ENCODE data around the gene GNL1.

Gene GNL1, protein sequence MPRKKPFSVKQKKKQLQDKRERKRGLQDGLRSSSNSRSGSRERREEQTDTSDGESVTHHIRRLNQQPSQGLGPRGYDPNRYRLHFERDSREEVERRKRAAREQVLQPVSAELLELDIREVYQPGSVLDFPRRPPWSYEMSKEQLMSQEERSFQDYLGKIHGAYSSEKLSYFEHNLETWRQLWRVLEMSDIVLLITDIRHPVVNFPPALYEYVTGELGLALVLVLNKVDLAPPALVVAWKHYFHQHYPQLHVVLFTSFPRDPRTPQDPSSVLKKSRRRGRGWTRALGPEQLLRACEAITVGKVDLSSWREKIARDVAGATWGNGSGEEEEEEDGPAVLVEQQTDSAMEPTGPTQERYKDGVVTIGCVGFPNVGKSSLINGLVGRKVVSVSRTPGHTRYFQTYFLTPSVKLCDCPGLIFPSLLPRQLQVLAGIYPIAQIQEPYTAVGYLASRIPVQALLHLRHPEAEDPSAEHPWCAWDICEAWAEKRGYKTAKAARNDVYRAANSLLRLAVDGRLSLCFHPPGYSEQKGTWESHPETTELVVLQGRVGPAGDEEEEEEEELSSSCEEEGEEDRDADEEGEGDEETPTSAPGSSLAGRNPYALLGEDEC

GRCh38 chr6:30556066-30556905 lies at the start of gene GNL1:
TSS of gene GNL1 (minus strand) at chr6:30556489. CDS start at chr6:30556203, 286 bp downstream.
- peak; percentile 95 to 99 for DNase-seq (ENCODE audit: low read depth in 2 of 2)

- DNase-seq (ENCODE audit: low read depth in 2 of 2), result no peak
Observed at GRCh38 chr6:30603961-30604360, 47.7 kb upstream of the GNL1 start.

DNA sequence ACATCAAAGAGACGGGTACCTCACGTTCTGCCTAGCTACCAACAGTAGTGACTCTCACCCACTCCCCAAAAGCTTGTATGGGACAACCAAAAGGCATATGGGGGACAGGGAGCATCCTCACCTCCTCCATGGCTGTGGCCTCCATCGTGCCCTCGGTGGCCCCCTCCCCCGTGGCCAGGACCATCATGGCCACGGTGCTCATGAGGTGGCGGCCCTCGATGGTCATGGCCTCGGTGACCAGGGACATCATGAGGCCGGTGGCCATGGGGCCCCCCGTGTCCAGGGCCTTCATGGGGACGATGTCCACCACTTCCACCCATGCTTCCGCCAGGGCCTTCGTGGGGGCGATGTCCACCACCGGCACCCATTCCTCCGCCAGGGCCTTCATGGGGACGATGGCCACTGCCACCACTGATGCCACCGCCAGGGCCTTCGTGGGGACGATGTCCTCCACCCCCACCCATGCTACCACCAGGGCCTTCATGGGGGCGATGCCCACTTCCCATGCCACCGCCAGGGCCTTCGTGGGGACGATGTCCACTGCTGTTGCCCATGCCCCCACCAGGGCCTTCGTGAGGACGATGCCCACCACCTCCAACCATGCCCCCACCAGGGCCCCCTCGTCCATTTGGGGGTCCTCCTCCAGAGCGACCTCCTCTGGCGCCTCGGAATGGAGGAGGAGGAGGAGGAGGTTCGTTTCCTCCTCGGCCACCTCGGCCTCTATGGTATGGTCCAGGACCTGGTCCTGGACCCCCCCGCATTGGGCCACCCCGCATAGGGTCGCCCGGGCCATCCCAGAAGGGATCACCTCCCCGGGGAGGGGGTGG lies 45.7 kb upstream of the GNL1 start:
- no peak for DNase-seq (ENCODE audit: low read depth in 2 of 2)

DNA sequence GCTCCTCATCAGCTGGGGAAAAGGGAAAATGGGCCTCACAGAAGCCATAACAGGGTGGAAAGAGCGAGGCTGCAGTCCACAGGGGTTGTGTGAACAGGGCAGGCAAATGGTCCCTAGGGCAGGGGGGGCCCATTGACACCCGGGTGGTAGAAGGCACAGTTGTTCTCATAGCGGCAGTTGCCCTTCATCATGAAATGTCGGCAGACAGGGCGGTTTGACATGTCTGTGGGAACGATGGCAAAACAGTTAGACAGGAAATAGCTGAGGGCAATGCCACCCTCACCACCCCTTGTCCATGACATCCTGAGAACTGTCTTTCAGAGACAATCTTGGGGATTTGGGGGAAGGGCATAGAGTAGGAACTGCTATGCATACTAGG lies 45.1 kb upstream of the GNL1 start:
- DNase-seq (ENCODE audit: low read depth in 2 of 2), result no peak

GRCh38 chr6:30600451-30600961 lies 44.2 kb upstream of the GNL1 start:
- DNase-seq (ENCODE audit: low read depth in 2 of 2), result no peak

- no peak for DNase-seq (ENCODE audit: low read depth in 2 of 2)
Observed at GRCh38 chr6:30599625-30600324, 43.5 kb upstream of the GNL1 start.

DNA sequence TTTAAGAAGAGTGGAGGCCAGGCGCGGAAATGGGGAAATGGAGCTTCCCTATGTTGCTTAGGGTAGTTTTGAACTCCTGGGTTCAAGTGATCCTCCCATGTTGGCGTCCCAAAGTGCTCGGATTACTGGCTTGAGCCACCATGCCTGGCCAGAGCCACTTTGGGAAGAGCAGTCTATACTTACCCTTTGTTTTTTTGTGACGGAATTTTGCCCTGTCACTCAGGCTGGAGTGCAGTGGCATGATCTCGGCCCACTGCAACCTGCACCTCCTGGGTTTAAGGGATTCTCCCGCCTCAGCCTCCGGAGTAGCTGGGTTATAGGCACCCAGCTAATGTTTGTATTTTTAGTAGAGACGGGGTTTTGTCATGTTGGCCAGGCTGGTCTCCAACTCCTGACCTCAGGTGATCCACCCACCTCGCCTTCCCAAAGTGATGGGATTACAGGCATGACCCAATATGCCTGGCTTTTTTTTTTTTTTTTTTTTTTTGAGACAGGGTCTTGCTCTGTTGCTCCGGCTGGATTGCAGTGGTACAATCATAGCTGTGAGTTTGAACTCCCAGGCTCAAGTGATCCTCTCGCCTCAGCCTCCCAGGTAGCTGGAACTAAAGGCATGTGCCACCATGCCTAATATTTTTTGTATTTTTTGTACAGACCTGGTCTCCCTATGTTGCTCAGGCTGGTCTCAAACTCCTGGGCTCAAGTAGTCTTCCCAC lies 42.8 kb upstream of the GNL1 start:
- no peak for DNase-seq (ENCODE audit: low read depth in 2 of 2)

- peak; percentile 55 to 58 for DNase-seq (ENCODE audit: low read depth in 2 of 2)
Observed at GRCh38 chr6:30597315-30598144, 41.2 kb upstream of the GNL1 start.

DNA sequence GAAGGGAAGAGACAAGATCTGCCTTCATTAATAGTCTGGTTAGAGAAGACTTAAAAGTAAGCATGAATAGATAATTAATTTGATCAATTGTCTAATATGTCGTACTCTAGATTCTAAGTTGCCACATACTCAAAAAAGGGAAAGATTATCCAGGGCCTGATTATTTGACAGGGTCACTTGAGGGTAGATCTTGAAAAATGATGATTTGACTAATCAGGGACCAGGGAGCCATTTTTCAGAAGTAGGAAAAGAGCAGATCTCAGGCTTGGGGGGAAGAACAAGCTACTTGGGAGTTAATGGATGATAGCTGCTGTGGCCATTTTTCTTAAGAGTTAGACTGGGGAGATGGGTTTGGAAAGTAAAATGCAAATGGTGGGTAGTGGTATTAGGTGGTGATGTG lies 36.0 kb upstream of the GNL1 start:
- no peak for DNase-seq (ENCODE audit: low read depth in 2 of 2)

GRCh38 chr6:30591008-30591407 lies 34.7 kb upstream of the GNL1 start:
- DNase-seq (ENCODE audit: low read depth in 2 of 2), result no peak

DNA sequence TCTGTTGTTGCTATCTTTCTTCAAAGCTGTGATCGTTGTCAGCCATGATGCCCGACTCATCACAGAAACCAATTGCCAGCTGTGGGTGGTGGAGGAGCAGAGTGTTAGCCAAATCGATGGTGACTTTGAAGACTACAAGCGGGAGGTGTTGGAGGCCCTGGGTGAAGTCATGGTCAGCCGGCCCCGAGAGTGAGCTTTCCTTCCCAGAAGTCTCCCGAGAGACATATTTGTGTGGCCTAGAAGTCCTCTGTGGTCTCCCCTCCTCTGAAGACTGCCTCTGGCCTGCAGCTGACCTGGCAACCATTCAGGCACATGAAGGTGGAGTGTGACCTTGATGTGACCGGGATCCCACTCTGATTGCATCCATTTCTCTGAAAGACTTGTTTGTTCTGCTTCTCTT lies 34.2 kb upstream of the GNL1 start:
- DNase-seq (ENCODE audit: low read depth in 2 of 2), result no peak

- DNase-seq (ENCODE audit: low read depth in 2 of 2), result no peak
Observed at GRCh38 chr6:30589754-30590358, 33.6 kb upstream of the GNL1 start.

DNA sequence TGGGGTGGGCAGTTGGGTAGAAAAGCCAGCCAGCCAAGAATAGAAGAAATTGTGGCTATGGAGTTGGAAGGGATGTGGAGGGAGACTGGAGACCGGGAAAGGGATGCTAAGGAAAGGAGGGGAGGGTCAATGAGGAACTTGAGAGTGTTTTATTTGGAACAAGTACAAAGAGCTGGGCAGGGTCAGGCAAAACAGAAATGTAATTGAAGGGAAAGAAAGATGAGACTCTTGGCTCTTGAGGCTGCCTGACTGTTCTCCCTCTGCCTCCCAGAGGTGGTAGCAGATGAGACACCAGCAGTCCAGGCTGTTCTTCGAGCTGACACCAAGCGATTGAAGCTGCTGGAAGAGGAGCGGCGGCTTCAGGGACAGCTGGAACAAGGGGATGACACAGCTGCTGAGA lies 27.6 kb upstream of the GNL1 start:
- no peak for DNase-seq (ENCODE audit: low read depth in 2 of 2)

GRCh38 chr6:30578051-30578450 lies 21.8 kb upstream of the GNL1 start:
- DNase-seq (ENCODE audit: low read depth in 2 of 2), result no peak

DNA sequence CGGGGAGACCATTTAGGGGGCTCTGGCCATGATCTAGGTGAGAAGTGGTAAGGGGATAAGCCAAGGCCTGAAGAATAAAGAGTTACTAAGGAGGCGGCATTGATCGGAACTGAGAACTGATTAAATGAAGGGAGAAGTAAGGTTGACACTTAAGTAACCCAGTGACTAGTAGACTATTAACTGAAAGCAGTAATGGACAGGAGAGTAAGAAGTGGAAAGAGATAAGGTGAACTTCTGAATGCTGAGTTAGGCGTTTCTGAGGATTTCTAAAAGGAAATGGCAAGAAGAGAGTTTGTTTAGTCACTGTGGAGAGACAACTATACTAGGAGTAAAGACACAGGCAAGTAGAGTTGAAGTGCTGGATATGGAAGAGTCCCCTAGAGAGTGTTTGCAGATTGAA lies 16.8 kb upstream of the GNL1 start:
- DNase-seq (ENCODE audit: low read depth in 2 of 2), result no peak

GRCh38 chr6:30572148-30572547 lies 15.9 kb upstream of the GNL1 start:
- DNase-seq (ENCODE audit: low read depth in 2 of 2), result no peak

DNA sequence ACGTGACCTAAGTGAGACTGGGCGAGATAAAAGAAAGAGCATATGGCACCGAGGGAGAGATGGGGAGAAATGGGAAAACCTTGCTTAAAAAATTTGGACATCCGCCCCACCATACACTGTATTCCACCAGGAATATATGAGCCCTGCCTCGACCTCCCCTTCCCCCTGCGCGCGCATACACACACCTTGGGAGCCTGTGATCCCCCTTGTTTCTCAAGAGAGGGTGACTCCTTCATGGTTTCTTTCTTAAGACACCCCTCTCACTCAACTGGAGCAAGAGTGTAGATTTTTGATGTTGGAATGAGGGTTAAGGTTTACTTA lies 15.4 kb upstream of the GNL1 start:
- DNase-seq (ENCODE audit: low read depth in 2 of 2), result no peak

DNA sequence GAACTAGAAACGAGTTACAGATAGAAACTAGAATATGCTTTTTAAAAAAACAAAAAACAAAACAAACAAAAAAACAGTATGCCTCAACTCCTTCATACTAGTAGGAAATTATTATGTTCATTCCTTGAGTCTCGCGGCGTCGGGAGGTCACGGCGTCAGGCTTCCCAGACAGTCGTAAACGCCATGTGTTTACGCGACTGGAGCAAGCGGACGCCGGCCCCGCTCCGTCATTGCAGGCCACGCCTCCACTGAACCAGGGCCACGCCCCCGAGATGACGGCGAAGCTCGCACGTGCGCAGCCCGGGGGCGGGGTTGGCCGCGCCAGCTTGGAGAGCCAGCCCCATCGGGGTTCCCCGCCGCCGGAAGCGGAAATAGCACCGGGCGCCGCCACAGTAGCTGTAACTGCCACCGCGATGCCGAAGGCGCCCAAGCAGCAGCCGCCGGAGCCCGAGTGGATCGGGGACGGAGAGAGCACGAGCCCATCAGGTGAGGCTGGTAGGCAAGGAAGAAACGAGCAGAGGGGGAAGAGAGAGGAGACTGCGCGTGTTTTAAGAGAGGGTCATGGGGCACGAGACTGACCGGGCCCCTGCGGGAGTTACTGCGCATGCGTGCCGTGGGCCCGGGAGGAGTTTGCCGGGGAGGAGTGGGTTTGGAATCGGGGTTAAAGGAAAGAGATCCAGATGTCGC lies 14.9 kb upstream of the GNL1 start, which contains the start of gene ABCF1:
Gene ABCF1 (plus strand): TSS at position 368 of the 687 bp plus-strand sequence. CDS start 46 bp downstream, at position 414.
- DNase-seq (ENCODE audit: low read depth in 2 of 2), result peak; percentile 99

All from stimulated activated CD8-positive, alpha-beta memory T cell treated with anti-CD3 and anti-CD28 coated beads, Interleukin-2, amount 100 ng/mL, for 1 hour (primary cell).